H1 (cell line): Measurements from ENCODE around the gene ZNF8. TPM values are rescaled to one million over a fixed set of nuclear protein-coding genes. Genes with fewer than 3 reads are reported as not detected.

ENCODE experiments used
- CTCF ChIA-PET: fragments of 300-600 bp; sonication (Branson Sonifier 250); formaldehyde crosslinking; loops from one replicate; lab custom pipeline; 2021; ENCODE audit not compliant: partially characterized antibody; lab: Charles Lee
- POLR2A ChIA-PET: fragments of 300-600 bp; sonication (Branson Sonifier 250); formaldehyde crosslinking; loops from one replicate; lab custom pipeline; 2021; ENCODE audit warnings: inconsistent platforms; ENCODE audit not compliant: partially characterized antibody; lab: Charles Lee
- DNase-seq, 2 experiments: peaks; one replicate each; pipeline versions ENCODE4 v3.0.0 to v3.0.0-alpha.2; 2010 to 2022; ENCODE audit warnings: low spot score in 2 of 2, low read depth in 1 of 2, mixed read lengths in 1 of 2
- FAIRE-seq: peaks from 2 replicates; lab custom pipeline; 2011; peaks lifted over from hg19 to GRCh38; lab: Jason Lieb, UNC
- H2AFZ ChIP-seq: 2 replicates; pipeline ENCODE4 v1.8.1; 2012; ENCODE audit warnings: low read length, inconsistent platforms
- H2AK5ac ChIP-seq: 2 replicates; pipeline ENCODE4 v1.6.1; 2013; ENCODE audit warnings: low read depth, low read length
- H2BK120ac ChIP-seq: replicated peaks from 2 replicates; pipeline ENCODE3; 2013; ENCODE audit warnings: low read depth, low read length, inconsistent platforms
- H2BK12ac ChIP-seq: 2 replicates; pipeline ENCODE4 v1.6.1; 2013; ENCODE audit warnings: low read depth, low read length
- H2BK15ac ChIP-seq: 2 replicates; pipeline ENCODE4 v1.6.1; 2013; ENCODE audit warnings: low read length
- H2BK20ac ChIP-seq: 2 replicates; pipeline ENCODE4 v1.6.1; 2013; ENCODE audit warnings: low read length
- H2BK5ac ChIP-seq: 2 replicates; pipeline ENCODE4 v1.6.1; 2013; ENCODE audit warnings: low read depth, low read length
- H3K14ac ChIP-seq: 2 replicates; pipeline ENCODE4 v1.6.1; 2013; ENCODE audit warnings: inconsistent platforms; ENCODE audit not compliant: insufficient read length
- H3K18ac ChIP-seq: 2 replicates; pipeline ENCODE4 v1.6.1; 2013; ENCODE audit warnings: low read length; ENCODE audit errors: extremely low read depth
- H3K23ac ChIP-seq: 2 replicates; pipeline ENCODE4 v1.6.1; 2013; ENCODE audit warnings: inconsistent platforms; ENCODE audit not compliant: insufficient read length
- H3K23me2 ChIP-seq: 2 replicates; pipeline ENCODE4 v1.6.1; 2013; ENCODE audit warnings: low read depth, low read length
- H3K27ac ChIP-seq: 2 replicates; pipeline ENCODE4 v1.6.1; 2011; ENCODE audit warnings: low read depth, low read length, inconsistent platforms
- H3K27me3 ChIP-seq, 4 experiments: replicated peaks in 1 of 4; 1 replicate in 1 of 4; 2 replicates in 3 of 4; pipeline versions ENCODE4 v1.6.1 to v1.8.1; 2011 to 2013; ENCODE audit warnings: low read length in 3 of 4, mild to moderate bottlenecking in 3 of 4, inconsistent platforms in 2 of 4, mixed read lengths in 2 of 4, moderate library complexity in 1 of 4; ENCODE audit not compliant: control insufficient read depth in 3 of 4, insufficient read depth in 3 of 4; ENCODE audit errors: extremely low read depth in 1 of 4
- H3K36me3 ChIP-seq, 4 experiments: 2 replicates each; pipeline versions ENCODE4 v1.6.1 to v1.8.1; 2011 to 2013; ENCODE audit warnings: mild to moderate bottlenecking in 4 of 4, low read length in 3 of 4, moderate library complexity in 2 of 4, control low read depth in 1 of 4, inconsistent platforms in 1 of 4; ENCODE audit not compliant: insufficient read depth in 4 of 4, control insufficient read depth in 2 of 4
- H3K4ac ChIP-seq: replicated peaks from 2 replicates; pipeline ENCODE3; 2013; ENCODE audit warnings: low read length, low read depth, mixed read lengths, inconsistent platforms; ENCODE audit not compliant: insufficient read length
- H3K4me1 ChIP-seq, 4 experiments: replicated peaks in 1 of 4; 1 replicate in 1 of 4; 2 replicates in 3 of 4; pipeline versions ENCODE4 v1.6.1 to v1.8.1; 2011 to 2013; ENCODE audit warnings: low read length in 3 of 4, inconsistent platforms in 2 of 4, mixed read lengths in 1 of 4; ENCODE audit not compliant: insufficient read depth in 4 of 4, control insufficient read depth in 3 of 4
- H3K4me2 ChIP-seq, 2 experiments: 2 replicates each; pipeline versions ENCODE4 v1.6.1 to v1.8.1; 2011 to 2013; ENCODE audit warnings: low read depth in 2 of 2, low read length in 2 of 2, control low read depth in 1 of 2, inconsistent platforms in 1 of 2, mild to moderate bottlenecking in 1 of 2; ENCODE audit not compliant: insufficient read depth in 1 of 2
- H3K4me3 ChIP-seq, 4 experiments: fragments of 200-600, 300-600 bp in 1 of 4; sonication (generic), shearing (Covaris generic), sonication (Bioruptor Twin) in 1 of 4; 2 replicates each; pipeline versions ENCODE4 v1.5.1 to v1.8.1; 2011 to 2016; ENCODE audit warnings: low read length in 4 of 4, low read depth in 3 of 4, control low read depth in 2 of 4, inconsistent platforms in 2 of 4, mild to moderate bottlenecking in 2 of 4, mixed read lengths in 1 of 4, moderate library complexity in 1 of 4; ENCODE audit not compliant: insufficient read depth in 2 of 4; ENCODE audit errors: extremely low read depth in 1 of 4
- H3K56ac ChIP-seq: replicated peaks from 2 replicates; pipeline ENCODE3; 2013; ENCODE audit warnings: low read depth, mild to moderate bottlenecking, mixed read lengths, low read length, inconsistent platforms; ENCODE audit not compliant: insufficient read length
- H3K79me1 ChIP-seq: 2 replicates; pipeline ENCODE4 v1.6.1; 2013; ENCODE audit warnings: low read depth, low read length, control low read depth
- H3K79me2 ChIP-seq, 2 experiments: 2 replicates each; pipeline versions ENCODE4 v1.6.1 to v1.8.1; 2012 to 2013; ENCODE audit warnings: low read length in 2 of 2, mild to moderate bottlenecking in 2 of 2, inconsistent platforms in 1 of 2; ENCODE audit not compliant: insufficient read depth in 2 of 2, control insufficient read depth in 1 of 2
- H3K9ac ChIP-seq, 4 experiments: replicated peaks in 1 of 4; 1 replicate in 1 of 4; 2 replicates in 3 of 4; pipeline versions ENCODE4 v1.6.1 to v1.8.1; 2011 to 2013; ENCODE audit warnings: low read depth in 3 of 4, low read length in 3 of 4, control low read depth in 2 of 4, mild to moderate bottlenecking in 2 of 4, moderate library complexity in 2 of 4, inconsistent platforms in 1 of 4; ENCODE audit errors: extremely low read depth in 1 of 4
- H3K9me3 ChIP-seq, 2 experiments: 2 replicates each; pipeline versions ENCODE4 v1.6.1 to v1.8.1; 2012 to 2013; ENCODE audit warnings: mild to moderate bottlenecking in 2 of 2, moderate library complexity in 2 of 2, control low read depth in 1 of 2, inconsistent platforms in 1 of 2, low read depth in 1 of 2, low read length in 1 of 2, mixed read lengths in 1 of 2; ENCODE audit not compliant: insufficient read depth in 2 of 2
- H4K20me1 ChIP-seq, 2 experiments: replicated peaks in 1 of 2; 2 replicates each; pipeline versions ENCODE3 to v1.8.1; 2011 to 2013; ENCODE audit warnings: inconsistent platforms in 2 of 2, low read length in 2 of 2, mild to moderate bottlenecking in 1 of 2; ENCODE audit not compliant: insufficient read depth in 2 of 2, control insufficient read depth in 1 of 2
- H4K5ac ChIP-seq: 2 replicates; pipeline ENCODE4 v1.6.1; 2013; ENCODE audit warnings: low read length, low read depth, mixed read lengths, inconsistent platforms; ENCODE audit not compliant: insufficient read length
- H4K8ac ChIP-seq: 2 replicates; pipeline ENCODE4 v1.8.0; 2013; ENCODE audit warnings: mild to moderate bottlenecking, moderate library complexity, low read length, inconsistent platforms; ENCODE audit not compliant: insufficient read depth; ENCODE audit errors: extremely low read depth
- H4K91ac ChIP-seq: replicated peaks from 2 replicates; pipeline ENCODE3; 2013; ENCODE audit warnings: low read length, mixed read lengths, inconsistent platforms; ENCODE audit not compliant: insufficient read length
- SP1 ChIP-seq: IDR thresholded peaks from 2 replicates; pipeline ENCODE4 v1.6.1; 2011; ENCODE audit warnings: low read depth, low read length
- TAF1 ChIP-seq: IDR thresholded peaks from 2 replicates; pipeline ENCODE4 v1.6.1; 2011; ENCODE audit warnings: mild to moderate bottlenecking, low read depth, low read length
- WGBS, 2 experiments: shearing (Covaris generic) in 1 of 2; methylation state at CpG; one replicate each; pipeline versions ENCODE4 v1.1.6 to v1.1.7; 2013 to 2015; ENCODE audit warnings: low lambda C conversion rate in 2 of 2, mixed read lengths in 2 of 2, inconsistent platforms in 1 of 2, low coverage in 1 of 2, missing lambda C conversion rate in 1 of 2; ENCODE audit not compliant: insufficient replicate concordance in 2 of 2, insufficient coverage in 1 of 2, insufficient read length in 1 of 2; ENCODE audit errors: extremely low coverage in 1 of 2, missing lambda C conversion rate in 1 of 2; 5-methylcytosine and 5-hydroxymethylcytosine counted together
- polyA plus RNA-seq, 7 experiments: library from polyadenylated mRNA; depleted of rRNA in 3 of 7; stranded (reverse) in 5 of 7; unstranded in 2 of 7; fragments of >200 nt in 5 of 7; fragments of 200-250 nt in 2 of 7; gene quantifications; 1 replicate in 5 of 7; 2 replicates in 1 of 7; 4 replicates in 1 of 7; pipeline versions ENCODE4 v1.2.1 to v1.2.3, GENCODE V29; 2011 to 2013; ENCODE audit warnings: missing spikeins in 2 of 7, mixed read lengths in 2 of 7
- total RNA-seq: library from RNA; stranded (reverse); fragmentation: NEBNext Ultra II Directional; extraction: Animal tissue kit (Norgen Biotek cat#: 25700); gene quantifications from 2 replicates; pipeline ENCODE4 v1.2.1, GENCODE V29; 2021

Gene ZNF8
- total and polyA plus RNA-seq, 2 of the 8 experiments (the other 6 are each of a cell fraction or from before 2014, with no cell fraction given) = 9.2 to 21.5 TPM

GRCh38 chr19:58304255-58304654, 25.5 kb downstream of the ZNF8 start:
- H3K4me2 ChIP-seq = peak overlapping the region; percentile 89 to 90
- no peaks in the 10 kb centered on the region for H3K9me3 ChIP-seq
- ChIA-PET CTCF (no interaction called here), POLR2A (interaction anchor here (1.0 to 2.5 kb wide), 12 partner anchors 9 to 121 kb away, joined by 3 to 13 read pairs (median 4); partner anchors contain the start of genes ZNF274 and ZNF8)
- H4K20me1 ChIP-seq = peaks cover 5 to 7% of the 10 kb centered on the region in 2 experiments
- no peak overlapping the region for H3K56ac ChIP-seq
- no peak overlapping the region for H3K27ac ChIP-seq
- H2BK5ac ChIP-seq = no peak overlapping the region
- H3K36me3 ChIP-seq = peaks cover 2 to 31% (median 21%) of the 10 kb centered on the region in 4 experiments; a peak in 6 of 8 replicates
- H2BK15ac ChIP-seq = no peak overlapping the region
- H2BK120ac ChIP-seq = no peak overlapping the region
- WGBS, 2 experiments = 73% methylated on average over 7 of the region's 7 CpGs; no CpG with 5 or more reads in 1 of the 2 experiments
- no peak overlapping the region for H2AFZ ChIP-seq
- no peak overlapping the region for H3K9ac ChIP-seq
- TF ChIP-seq TAF1 (peak; percentile 48; the same call in 1 of the 2 replicates), SP1 (no peak)
- H4K5ac ChIP-seq = no peak overlapping the region
- no peak for DNase-seq
- H4K91ac ChIP-seq = no peak overlapping the region
- no peak overlapping the region for H3K14ac ChIP-seq
- H3K18ac ChIP-seq = no peak overlapping the region
- peaks cover 6% of the 10 kb centered on the region for H3K23me2 ChIP-seq
- no peaks in the 10 kb centered on the region for H3K27me3 ChIP-seq
- H2AK5ac ChIP-seq = no peak overlapping the region
- H3K79me2 ChIP-seq = peaks cover 0 to 14% of the 10 kb centered on the region in 2 experiments; a peak in 1 of 4 replicates
- H3K23ac ChIP-seq = no peak overlapping the region
- peaks cover 0 to 3% (median 1%) of the 10 kb centered on the region in 4 experiments; a peak in 3 of 7 replicates for H3K4me1 ChIP-seq
- H2BK12ac ChIP-seq = no peak overlapping the region
- FAIRE-seq = no peak
- peak overlapping the region in 3 of 4 experiments; percentile 54 to 98 (median 87); a peak in 4 of 8 replicates for H3K4me3 ChIP-seq
- H3K79me1 ChIP-seq = no peaks in the 10 kb centered on the region; the same call in 1 of the 2 replicates
- no peak overlapping the region for H2BK20ac ChIP-seq
- no peak overlapping the region; the same call in 1 of the 2 replicates for H4K8ac ChIP-seq
- no peak overlapping the region for H3K4ac ChIP-seq
